OCI-LY7 (cell line): ENCODE results near the gene ACAN.

ENCODE experiments used
- CTCF ChIP-seq: fragments of 200-600 bp; sonication (generic); conservative IDR thresholded peaks from 2 replicates; pipeline ENCODE4 v1.5.1; 2014; ENCODE audit warnings: mild to moderate bottlenecking, antibody characterized with exemption, low read length, moderate library complexity, mixed read lengths
- EZH2phosphoT487 ChIP-seq: fragments of 200-600 bp; sonication (generic); IDR thresholded peaks from 2 replicates; pipeline ENCODE4 v1.6.1; 2018; ENCODE audit warnings: low read depth, borderline replicate concordance, mild to moderate bottlenecking, mixed run types, antibody characterized with exemption, low read length, moderate library complexity, mixed read lengths

- no peak for TF ChIP-seq CTCF
- no peak for TF ChIP-seq EZH2phosphoT487
These were observed 26.8 kb downstream of the ACAN start for GRCh38 chr15:88830016-88830415.
